GM19455 (cell line): ENCODE measurements around the gene CREBL2.
"Not testable (repeated sequence)": the region's sequence is repeated elsewhere in the genome, so short reads cannot be mapped to it uniquely, and the experiment has no call there.

ENCODE experiments used
- ATAC-seq: cut with Tn5 transposase; IDR thresholded peaks from one replicate; pipeline ENCODE4 v1.9.1; 2021; ENCODE audit not compliant: unreplicated experiment

CREBL2 gene, protein sequence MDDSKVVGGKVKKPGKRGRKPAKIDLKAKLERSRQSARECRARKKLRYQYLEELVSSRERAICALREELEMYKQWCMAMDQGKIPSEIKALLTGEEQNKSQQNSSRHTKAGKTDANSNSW

DNA sequence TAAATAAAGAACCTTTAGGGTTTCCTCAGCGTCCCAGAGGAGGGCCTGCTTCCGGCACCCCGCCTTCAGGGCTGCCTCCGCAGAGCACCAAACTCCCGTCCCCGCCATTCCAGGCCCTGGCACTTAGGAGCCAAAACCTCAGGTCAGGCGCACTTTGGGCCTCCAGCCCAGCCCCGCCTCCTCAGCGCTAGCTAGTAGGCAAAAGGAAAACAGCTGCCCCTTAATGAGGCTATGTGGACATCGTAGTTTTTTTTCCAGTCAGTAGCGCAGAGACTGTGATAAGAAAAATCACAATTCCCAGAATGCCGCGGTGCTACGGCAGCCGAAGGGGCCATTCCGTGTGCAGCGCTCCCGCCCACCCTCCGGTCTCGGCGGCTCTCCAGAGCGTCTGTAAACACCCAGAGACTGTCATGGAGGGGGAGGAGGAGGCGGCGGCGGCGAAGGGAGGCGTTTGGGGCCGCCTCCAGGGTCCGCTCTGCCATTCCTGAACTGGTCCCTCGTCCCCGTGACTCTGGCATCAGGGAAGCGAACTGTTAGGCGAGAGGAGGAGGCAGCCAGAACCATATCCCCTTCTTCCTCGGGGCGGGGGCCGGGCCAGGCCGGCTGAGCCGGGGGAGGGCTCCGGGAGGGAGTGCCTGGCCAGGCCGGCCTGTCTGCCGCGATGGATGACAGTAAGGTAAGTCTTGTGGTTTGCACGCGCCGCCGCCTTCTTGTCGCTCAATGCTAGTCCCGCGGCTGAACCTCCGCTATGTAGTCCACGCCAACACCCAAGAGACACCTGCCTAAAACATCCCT lies at the start of gene CREBL2:
TSS of gene CREBL2 (plus strand) at position 365 of the 795 bp plus-strand sequence. CDS start at position 662, 297 bp downstream.
- peak; percentile 86 for ATAC-seq

DNA sequence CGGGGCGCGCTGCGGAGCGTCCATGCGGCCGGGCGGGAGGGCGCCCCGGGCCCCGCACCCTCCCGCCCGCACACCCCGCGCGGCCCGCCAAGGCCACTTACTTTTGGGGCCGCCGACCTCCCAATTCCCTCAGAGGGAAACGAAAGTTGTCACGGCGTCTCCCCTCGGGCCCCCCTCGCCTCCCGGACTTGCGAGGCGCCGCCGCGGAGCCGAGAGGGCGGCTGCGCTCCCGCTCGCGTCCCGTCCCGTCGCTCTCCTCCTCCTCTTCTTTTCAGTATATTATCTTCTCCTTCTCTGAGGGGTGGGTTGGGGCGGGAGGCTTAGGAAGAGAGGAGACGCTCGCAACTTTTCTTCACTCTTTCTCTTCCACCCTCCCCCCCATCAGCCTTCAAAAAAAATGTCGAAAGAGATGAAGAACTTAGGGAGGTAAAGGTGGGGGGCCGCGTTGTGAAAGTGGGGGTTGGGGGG lies 49.6 kb upstream of the CREBL2 start:
- ATAC-seq: no peak

DNA sequence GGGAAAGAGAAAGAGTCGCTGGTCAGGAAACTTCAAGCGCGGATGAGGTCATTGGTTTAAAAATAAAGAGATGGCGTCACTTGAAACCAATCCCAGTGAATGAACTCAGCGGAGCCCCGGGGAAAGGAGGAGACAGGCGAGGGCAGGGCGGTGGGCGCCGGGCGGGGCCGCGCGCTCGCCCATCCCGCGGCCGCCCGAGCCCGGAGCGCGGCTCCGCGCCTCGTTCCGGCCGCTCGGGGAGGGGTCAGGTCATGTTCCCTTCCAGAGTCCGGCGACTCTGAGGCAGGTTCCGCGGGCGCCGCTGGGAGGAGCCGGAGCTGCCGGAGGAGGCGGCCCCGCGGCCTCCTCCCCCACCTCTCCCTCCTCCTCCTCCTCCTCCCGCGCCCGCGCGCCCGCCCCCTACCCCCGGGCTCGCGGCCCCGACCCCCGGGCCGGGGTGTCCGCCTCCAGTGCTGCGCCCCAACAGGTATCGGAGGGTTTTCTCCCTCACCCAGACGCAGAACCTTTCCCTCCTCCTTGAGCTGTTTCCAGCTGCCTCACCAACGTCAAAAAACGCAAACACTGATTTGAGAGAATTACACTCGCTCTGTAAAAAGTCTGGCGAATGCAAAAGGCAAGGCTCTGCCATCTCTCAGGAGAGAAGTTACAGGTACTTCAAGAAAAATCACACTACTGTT lies 49.0 kb upstream of the CREBL2 start, which contains the start of gene DUSP16:
TSS of gene DUSP16 (minus strand) at position 279 of the 677 bp plus-strand sequence. CDS start 41,765 bp downstream, outside the sequence.
- peak; percentile 70 for ATAC-seq

DNA sequence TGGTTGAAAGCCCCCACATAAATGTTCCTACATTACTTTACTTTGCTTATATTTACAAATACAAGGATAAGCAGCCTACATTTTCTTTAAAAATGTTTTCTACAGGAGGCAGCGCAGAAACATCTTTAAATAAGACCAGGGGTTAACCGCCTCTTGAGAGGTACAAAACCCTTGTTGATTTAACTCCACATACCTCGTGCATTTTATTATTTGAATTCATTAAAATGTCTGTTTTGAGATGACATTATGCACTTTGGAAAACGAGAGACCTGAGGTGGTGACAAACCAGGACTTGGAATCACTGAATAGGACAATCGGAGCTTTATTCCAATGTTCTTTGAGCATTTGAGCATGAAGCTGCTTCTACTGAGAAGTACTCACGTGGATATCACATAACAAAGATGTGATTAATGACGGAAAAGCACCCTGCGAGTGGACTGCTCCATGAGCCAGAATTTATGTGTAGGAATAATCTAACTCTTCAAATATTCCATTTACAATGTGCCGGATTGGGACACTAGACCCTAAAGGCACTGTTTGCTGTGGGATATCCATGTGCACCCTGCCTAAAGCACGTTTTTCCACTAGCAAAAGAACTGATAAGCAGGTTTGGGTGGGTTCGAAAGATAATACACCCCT lies 48.3 kb upstream of the CREBL2 start:
- ATAC-seq: no peak

DNA sequence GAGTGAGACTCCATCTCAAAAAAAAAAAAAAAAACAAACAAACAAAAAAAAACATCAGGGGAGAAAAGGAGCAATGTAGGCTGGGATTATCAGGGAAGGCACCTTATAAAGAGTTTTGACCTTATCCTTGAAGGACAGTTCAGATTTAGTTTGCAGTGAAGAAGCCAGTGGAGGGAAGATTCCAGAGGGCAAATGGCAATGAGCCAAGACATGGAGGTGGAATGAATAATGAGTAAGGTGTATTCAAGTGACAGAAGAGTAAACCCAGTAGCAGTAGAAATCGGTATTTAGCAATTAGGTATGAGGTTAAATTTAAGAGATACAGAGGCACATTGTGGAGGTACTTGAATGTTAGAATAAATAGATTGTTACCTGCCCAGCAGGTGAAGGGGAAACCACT lies 46.8 kb upstream of the CREBL2 start:
- ATAC-seq: no peak

DNA sequence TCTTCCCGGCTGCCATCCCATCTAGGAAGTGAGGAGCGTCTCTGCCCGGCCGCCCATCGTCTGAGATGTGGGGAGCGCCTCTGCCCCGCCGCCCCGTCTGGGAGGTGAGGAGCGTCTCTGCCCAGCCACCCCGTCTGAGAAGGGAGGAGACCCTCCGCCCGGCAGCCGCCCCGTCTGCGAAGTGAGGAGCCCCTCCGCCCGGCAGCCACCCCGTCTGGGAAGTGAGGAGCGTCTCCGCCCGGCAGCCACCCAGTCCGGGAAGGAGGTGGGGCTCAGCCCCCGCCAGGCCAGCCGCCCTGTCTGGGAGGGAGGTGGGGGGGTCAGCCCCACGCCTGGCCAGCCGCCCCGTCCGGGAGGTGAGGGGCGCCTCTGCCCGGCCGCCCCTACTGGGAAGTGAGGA lies 45.7 kb upstream of the CREBL2 start:
- ATAC-seq: not testable (repeated sequence)

DNA sequence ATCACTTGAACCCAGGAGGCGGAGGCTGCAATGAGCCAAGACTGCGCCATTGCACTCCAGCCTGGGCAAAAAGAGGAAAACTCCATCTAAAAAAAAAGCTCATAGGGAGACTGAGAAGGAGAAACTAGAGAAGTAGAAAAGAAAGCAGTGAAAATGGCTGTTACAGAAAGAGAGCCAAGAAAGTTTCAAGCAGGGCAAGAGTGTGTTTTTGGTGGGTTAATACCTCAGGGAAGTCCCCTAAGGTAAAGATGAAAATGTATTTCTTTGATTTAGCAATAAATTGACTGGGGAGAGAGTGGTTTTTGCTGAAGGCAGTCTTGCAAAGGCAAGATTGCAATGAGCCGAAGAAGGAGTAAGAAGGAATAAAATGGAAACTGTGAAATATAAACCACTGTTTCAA lies 39.0 kb upstream of the CREBL2 start:
- no peak for ATAC-seq

DNA sequence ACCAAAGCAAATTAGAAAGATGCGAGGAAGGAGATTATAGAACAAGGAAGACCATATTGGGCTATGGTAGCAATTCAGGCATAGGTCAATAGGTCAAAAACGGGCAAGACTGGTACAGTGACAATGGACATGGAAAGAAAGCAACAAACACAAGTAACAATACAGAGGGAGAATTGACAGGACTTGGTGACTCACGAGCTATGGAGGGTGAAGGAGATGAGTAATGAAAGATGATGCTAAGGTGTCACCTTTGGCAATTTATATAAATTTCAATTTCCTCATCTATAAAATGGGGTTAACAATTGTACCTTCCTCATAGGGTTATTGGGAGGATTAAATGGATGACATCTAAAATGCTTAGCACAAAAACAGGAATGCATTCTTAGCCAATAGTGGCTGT lies 33.9 kb upstream of the CREBL2 start:
- no peak for ATAC-seq

DNA sequence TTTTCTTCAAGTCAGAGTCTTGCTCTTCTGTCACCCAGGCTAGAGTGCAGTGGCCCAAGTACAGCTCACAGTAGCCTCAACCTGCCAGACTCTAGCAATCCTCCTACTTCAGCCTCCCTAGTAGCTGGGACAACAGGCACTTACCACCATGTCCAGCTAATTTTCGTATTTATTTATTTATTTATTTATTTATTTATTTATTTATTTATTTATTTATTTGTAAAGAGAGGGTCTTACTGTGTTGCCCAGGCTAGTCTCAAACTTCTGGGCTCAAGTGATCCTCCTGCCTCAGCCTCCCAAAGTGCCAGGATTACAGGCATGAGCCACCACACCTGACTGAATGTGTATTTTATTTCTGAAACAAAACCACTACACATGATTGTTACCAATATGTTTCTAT lies 31.0 kb upstream of the CREBL2 start:
- not testable (repeated sequence) for ATAC-seq

DNA sequence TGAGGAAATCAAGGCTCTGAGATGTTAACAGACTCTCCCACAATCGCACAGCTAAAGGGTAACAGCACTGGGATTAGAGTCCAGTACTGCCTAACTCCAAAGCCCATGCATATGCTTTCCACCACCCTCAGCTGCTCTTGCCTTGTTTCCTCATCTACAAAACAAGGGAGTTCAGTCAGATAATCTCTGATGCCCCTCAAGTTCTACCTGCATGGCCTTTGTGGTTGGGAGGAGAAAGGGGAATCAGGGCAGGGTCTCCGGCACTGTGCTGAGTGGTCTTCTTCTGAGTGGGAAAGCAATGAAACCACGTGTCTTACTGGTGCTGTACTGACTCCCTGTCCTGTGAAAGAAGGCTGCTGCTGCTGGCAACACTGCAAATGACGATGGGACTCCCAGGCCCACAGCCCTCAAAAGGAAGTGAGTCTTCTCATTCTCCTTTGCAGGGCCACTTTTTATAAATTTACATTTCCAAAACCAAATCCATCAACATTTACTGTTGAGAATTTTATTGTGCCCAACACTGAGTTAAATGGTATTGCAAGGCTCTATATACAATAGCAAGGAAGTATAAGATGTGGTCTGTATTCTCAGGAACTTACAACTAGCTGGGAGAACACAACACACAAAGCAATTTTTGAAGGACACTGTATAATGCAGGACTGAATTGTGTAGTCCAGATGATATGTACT lies 29.3 kb upstream of the CREBL2 start:
- peak; percentile 32 for ATAC-seq

DNA sequence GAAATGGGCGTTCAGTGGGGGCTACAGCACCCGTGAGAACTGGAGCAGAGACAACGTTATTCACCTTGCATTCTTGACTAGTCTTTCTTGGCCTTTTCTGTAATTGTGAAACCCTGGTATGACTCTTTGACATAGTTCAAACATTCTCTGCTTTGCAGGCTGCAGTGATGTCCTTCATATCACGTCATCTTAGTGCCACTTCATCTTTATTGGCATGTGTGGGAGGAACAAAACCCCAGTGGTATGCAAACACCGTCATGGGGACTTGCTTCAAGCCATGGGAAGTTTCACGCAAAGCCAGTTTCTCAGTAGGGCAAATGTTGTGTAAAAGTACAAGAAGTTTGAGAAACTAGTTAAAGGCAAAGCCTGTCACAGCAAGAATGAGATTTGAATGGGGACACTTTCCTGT lies 28.8 kb upstream of the CREBL2 start:
- peak; percentile 95 for ATAC-seq

DNA sequence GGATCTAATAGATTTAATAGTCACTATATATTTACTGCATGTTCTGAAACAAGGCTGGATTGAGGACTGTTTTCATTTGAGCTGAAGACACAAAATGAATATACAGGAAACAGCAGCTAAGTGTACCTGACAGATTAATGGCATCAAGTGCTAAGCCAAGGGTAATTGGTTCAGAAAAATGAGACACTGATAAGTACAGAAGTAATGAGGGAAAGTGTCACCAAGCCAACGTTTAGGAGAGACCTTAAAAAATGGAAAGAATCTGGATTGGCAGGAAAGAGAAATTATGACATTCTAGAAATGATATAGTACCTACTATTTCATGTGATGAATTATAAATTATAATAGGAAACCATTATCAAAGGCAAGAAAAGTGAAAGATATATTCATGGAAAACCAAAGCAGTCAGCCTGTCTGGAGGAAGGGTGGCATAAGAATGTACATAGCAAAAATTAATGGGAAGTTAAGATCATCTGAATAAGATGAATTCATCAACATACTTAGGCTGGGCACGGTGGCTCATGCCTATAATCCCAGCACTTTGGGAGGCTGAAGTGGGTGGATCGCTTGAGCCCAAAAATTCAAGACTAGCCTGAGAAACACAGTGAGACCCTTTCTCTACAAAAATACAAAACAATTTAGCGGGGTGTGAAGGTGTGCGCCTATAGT lies 28.0 kb upstream of the CREBL2 start:
- no peak for ATAC-seq

DNA sequence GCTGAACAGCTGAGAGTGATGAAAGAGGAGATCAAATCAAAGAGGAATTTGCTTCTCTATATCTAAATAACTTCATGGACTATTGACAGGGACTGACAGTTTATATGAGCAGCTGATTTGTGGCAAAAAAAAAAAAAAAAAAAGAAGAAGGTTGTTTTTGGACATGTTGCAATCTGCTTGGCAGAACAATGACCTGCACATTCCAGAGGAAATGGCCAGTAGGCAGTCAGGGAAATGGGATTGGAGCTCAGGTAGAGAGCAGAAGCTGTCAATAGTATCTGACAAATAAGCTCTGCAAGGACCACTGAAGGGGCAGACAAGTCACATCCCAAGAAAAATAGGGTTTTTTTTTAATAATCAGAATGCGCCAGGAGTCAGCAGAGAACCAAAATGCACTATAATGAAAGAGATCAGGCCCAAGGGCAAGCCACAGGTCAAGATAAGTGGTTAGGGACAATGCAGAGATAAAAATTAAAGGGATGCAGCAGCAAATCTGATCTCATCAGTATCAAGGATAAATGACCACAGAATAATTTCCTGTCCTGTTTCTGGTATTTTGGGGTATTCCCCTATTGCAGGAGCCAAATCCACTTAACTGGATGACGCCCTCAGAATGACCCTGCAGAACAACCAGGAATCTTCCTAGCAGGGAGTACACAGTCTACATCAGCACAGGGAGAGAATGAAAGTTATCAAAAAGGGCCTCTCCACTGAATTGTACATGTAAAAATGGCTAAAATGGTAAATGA lies 26.4 kb upstream of the CREBL2 start:
- ATAC-seq: no peak

DNA sequence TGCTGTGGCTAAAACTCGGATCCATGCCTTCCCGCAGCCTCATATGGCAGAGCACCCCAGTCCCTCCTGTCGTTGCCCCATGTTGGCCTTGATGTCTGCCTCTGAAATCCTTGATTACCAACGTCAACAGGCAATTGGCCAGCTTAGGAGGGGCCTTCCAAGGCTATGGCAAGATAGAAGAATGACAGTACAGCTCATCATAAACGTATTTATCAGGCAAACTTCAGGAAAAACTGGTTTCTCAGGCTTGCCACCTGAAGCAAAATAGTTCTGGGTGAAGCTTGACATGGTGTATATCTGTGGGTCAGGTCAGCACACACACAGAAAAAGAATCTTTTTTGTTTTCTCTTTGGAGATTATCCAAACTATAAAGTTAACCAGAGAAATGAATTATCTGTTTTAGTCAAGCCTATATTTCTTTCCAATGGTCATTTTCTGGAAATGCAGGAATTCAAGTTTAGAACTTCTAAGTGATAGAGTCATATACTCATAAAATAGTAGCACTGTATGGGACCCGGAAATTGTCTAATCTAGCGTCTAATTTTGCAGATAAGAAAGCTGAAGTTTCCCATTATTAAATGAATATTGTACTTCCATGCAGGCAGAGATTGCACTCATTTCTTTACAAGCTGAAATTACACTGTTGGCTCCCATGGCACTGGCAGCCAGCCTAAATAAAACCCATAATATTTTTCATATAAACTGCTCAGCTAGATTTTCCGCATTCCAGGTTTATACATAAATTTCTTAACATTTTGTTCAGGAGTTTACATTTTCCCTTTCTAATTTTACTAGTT lies 24.6 kb upstream of the CREBL2 start:
- no peak for ATAC-seq

DNA sequence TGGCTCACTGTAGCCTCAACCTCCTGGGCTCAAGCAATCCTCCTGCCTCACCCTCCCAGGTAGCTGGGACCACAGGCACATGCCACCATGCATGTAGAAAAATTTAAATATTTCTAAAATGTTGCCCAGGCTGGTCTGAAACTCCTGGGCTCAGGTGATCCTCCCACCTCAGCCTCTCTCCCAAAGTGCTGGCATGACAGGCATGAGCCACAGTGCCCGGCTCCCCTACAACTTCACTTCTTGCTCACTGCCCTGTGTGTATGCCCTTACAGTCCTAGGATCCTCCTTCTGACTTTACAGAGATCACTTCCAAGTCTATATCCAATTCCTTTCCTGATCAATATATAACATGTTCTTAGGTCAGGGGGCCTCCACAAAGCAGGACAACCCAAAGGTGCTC lies 23.8 kb upstream of the CREBL2 start:
- ATAC-seq: no peak

DNA sequence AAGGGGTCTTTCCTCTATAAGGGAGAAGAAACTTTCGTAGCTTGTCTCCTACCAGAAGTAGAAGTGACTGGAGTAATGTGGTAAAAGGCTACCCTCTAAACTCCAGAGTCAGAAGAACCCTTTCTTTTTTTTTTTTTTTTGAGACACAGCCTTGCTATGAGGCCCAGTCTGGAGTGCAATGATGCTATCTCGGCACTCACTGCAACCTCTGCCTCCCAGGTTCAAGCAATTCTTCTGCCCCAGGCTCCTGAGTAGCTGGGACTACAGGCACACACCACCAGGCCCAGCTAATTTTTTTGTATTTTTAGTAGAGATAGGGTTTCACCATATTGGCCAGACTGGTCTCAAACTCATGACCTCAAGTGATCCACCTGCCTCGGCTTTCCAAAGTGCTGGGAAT lies 23.2 kb upstream of the CREBL2 start:
- not testable (repeated sequence) for ATAC-seq

DNA sequence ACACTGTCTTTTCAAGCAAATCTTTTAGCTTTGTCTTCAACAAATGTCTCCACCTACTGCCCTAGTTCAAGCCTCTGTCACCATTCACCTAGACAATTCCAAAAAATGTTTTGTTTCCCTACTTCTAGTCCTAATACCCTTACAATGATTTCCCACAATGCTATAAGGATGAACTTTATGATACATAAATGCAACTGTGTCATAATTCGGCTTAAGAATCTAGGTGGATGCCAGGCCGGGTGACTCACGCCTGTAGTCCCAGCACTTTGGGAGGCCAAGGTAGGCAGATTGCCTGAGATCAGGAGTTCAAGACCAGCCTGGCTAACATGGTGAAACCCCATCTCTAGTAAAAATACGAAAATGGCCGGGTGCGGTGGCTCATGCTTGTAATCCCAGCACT lies 20.7 kb upstream of the CREBL2 start:
- ATAC-seq: no peak

DNA sequence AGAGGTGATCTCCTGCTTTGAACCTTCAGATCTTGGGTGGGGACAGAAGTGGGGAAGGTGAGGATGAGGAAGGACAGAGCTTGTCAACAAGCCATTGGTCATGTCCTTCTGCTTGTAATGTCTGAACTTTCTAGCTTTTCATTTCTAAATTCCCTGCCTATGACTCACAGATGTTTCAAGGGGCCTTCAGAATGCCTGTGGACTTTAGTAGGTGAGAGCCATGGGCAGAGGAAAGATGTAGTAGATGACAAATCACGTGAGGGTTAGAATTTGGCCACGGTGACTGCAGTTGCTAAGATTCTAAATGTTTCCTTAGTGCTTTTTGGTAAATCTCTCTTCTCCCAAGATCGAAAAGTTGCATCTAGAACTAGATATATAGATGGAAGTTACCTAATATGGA lies 18.7 kb upstream of the CREBL2 start:
- ATAC-seq: no peak

DNA sequence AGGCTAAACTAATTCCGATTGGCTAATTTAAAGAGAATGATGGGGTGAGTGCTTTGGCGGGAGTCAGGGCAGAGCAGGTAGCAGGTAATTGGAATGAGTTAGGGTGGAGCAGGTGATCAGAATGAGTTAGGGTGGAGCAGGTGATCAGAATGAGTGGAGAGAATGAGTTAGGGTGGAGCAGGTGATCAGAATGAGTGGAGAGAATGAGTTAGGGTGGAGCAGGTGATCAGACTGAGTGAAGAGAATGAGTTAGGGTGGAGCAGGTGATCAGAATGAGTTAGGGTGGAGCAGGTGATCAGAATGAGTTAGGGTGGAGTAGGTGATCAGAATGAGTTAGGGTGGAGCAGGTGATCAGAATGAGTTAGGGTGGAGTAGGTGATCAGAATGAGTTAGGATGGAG lies 15.7 kb upstream of the CREBL2 start:
- ATAC-seq: not testable (repeated sequence)
